ENCODE results near the gene SULT2B1. TPM values are rescaled to one million over a fixed set of nuclear protein-coding genes. Genes with fewer than 3 reads are reported as not detected.
"Not testable (repeated sequence)": the region's sequence is repeated elsewhere in the genome, so short reads cannot be mapped to it uniquely, and the experiment has no call there.

The SULT2B1 gene
- polyA plus RNA-seq, 1 experiment = 0.25 TPM

- DNase-seq (ENCODE audit: low read depth) = no peak
- ChIA-PET CTCF (interaction anchor here (0.8 to 2.4 kb wide), 3 partner anchors 9 to 68 kb away, joined by 3 to 7 read pairs (median 4); no protein-coding TSS in a partner anchor), POLR2A (no interaction called here)
- H3K4me3 ChIP-seq (ENCODE audit: low read depth, low read length) = no peak overlapping the region
- no peaks in the 10 kb centered on the region for H3K36me3 ChIP-seq (ENCODE audit: control insufficient read depth, insufficient read depth, low read length)
- H3K27me3 ChIP-seq (ENCODE audit: control insufficient read depth, insufficient read depth, low read length) = peaks cover 17% of the 10 kb centered on the region
- no peak for TF ChIP-seq CTCF (IDR thresholded peaks at IDR 0.05; ENCODE audit: insufficient read depth, low read depth, low read length)
These were observed 35.4 kb upstream of the SULT2B1 start for GRCh38 chr19:48516536-48516935.

GRCh38 chr19:48518207-48518606, 33.8 kb upstream of the SULT2B1 start:
- H3K36me3 ChIP-seq (ENCODE audit: control insufficient read depth, insufficient read depth, low read length) = no peaks in the 10 kb centered on the region
- POLR2A ChIA-PET = interaction anchor here (0.6 kb wide), 1 partner anchor 10 kb away, joined by 3 read pairs; no protein-coding TSS in a partner anchor
- DNase-seq (ENCODE audit: low read depth) = no peak
- TF ChIP-seq CTCF (IDR thresholded peaks at IDR 0.05; ENCODE audit: insufficient read depth, low read depth, low read length) = no peak
- H3K4me3 ChIP-seq (ENCODE audit: low read depth, low read length) = no peak overlapping the region
- CTCF ChIA-PET = interaction anchor here (0.6 to 1.2 kb wide), 2 partner anchors 70 to 177 kb away, joined by 3 to 5 read pairs; no protein-coding TSS in a partner anchor
- H3K27me3 ChIP-seq (ENCODE audit: control insufficient read depth, insufficient read depth, low read length) = peaks cover 2% of the 10 kb centered on the region; the same call in 1 of the 2 replicates

GRCh38 chr19:48519426-48519825, 32.5 kb upstream of the SULT2B1 start:
- CTCF ChIA-PET = interaction anchor here (0.6 to 1.8 kb wide), 2 partner anchors 36 to 65 kb away, joined by 3 to 6 read pairs; no protein-coding TSS in a partner anchor

GRCh38 chr19:48520134-48520533, 31.8 kb upstream of the SULT2B1 start:
- POLR2A ChIA-PET = no interaction called here
- CTCF ChIA-PET = interaction anchor here (1.8 kb wide), 1 partner anchor 64 kb away, joined by 6 read pairs; no protein-coding TSS in a partner anchor
- Histone ChIP-seq H3K4me3 (ENCODE audit: low read depth, low read length) (no peak overlapping the region), H3K27me3 (ENCODE audit: control insufficient read depth, insufficient read depth, low read length) (no peaks in the 10 kb centered on the region), H3K36me3 (ENCODE audit: control insufficient read depth, insufficient read depth, low read length) (no peaks in the 10 kb centered on the region; the same call in 1 of the 2 replicates)
- no peak for TF ChIP-seq CTCF (IDR thresholded peaks at IDR 0.05; ENCODE audit: insufficient read depth, low read depth, low read length)
- no peak for DNase-seq (ENCODE audit: low read depth)

More at GRCh38 chr19:48519426-48519825, 32.5 kb upstream of the SULT2B1 start:
- H3K27me3 ChIP-seq (ENCODE audit: control insufficient read depth, insufficient read depth, low read length); DNase-seq (ENCODE audit: low read depth); H3K4me3 ChIP-seq (ENCODE audit: low read depth, low read length); H3K36me3 ChIP-seq (ENCODE audit: control insufficient read depth, insufficient read depth, low read length); POLR2A ChIA-PET: not testable (repeated sequence)

- no peaks in the 10 kb centered on the region for H3K27me3 ChIP-seq (ENCODE audit: control insufficient read depth, insufficient read depth, low read length)
- ChIA-PET CTCF (no interaction called here), POLR2A (no interaction called here)
- TF ChIP-seq CTCF (IDR thresholded peaks at IDR 0.05; ENCODE audit: insufficient read depth, low read depth, low read length) = no peak
- no peak for DNase-seq (ENCODE audit: low read depth)
- no peak overlapping the region for H3K4me3 ChIP-seq (ENCODE audit: low read depth, low read length)
- H3K36me3 ChIP-seq (ENCODE audit: control insufficient read depth, insufficient read depth, low read length) = no peaks in the 10 kb centered on the region; the same call in 1 of the 2 replicates
These were observed 27.8 kb upstream of the SULT2B1 start for GRCh38 chr19:48524221-48524620.

GRCh38 chr19:48524732-48525131, 27.2 kb upstream of the SULT2B1 start:
- ChIA-PET CTCF (no interaction called here), POLR2A (no interaction called here)
- H3K36me3 ChIP-seq (ENCODE audit: control insufficient read depth, insufficient read depth, low read length) = no peaks in the 10 kb centered on the region; the same call in 1 of the 2 replicates
- no peak overlapping the region for H3K4me3 ChIP-seq (ENCODE audit: low read depth, low read length)
- H3K27me3 ChIP-seq (ENCODE audit: control insufficient read depth, insufficient read depth, low read length) = no peaks in the 10 kb centered on the region
- DNase-seq (ENCODE audit: low read depth) = no peak
- no peak for TF ChIP-seq CTCF (IDR thresholded peaks at IDR 0.05; ENCODE audit: insufficient read depth, low read depth, low read length)
